Stimulated activated CD4-positive, alpha-beta T cell treated with anti-CD3 and anti-CD28 coated beads, Interleukin-2, amount 100 ng/mL, for 48 hours (primary cell): Measurements from ENCODE around the gene MYO5B.
A peak's percentile ranks its signal among the peaks of the same experiment; 100 is the strongest.

Source experiments
- DNase-seq, 2 donors: peaks; one replicate each; pipeline ENCODE4 v3.0.0-alpha.2; 2020

MYO5B gene

DNA sequence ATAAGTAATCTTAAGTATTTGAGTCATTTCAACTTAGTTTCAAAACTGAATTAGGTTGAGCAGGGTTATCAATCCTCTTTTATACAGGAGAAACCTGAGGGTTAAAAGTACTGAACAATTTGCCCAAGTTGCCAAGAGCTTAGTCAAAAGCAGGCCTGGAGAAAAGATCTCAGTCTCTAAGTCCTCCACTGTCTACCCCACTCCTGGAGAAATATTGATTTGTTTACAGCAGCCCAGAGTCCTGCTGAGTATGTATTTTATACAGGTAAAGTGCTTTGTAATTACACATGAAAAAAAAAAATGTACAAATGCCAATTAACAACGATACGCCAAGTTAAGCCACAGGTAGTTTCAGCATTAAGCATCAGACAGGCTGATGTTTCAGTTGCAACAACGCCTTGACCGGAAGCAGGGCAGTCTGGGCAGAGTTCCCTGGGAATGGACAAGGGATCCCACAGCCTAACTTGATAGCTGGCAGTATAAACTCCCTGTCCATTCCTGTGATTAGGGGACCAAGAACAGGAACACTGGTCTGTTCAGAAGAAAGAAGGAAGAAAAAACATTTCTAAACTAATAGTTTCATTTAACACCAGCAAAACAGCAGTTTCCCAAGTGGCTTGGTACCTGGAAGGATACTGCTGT lies 132.9 kb downstream of the MYO5B start:
- no peak for DNase-seq

DNA sequence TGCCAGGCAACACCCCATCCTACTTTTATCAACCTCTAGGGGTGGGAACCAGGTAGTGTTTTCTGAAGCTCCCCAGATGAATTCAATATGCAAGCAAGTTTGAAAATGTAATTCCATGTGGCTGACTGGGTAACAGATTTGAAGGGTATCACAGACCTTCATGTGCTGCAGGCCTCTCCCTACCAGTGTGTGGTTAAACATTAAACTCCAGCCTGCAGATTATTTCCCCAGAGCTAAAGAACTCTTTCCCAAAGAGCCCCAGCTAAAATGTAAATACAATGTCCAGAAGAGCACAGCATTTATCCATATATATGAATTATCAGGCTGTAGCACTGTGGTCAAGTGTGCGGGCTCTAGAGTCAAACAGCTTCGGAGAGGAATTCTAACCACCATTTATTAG lies 134.1 kb downstream of the MYO5B start:
- DNase-seq, result no peak

DNA sequence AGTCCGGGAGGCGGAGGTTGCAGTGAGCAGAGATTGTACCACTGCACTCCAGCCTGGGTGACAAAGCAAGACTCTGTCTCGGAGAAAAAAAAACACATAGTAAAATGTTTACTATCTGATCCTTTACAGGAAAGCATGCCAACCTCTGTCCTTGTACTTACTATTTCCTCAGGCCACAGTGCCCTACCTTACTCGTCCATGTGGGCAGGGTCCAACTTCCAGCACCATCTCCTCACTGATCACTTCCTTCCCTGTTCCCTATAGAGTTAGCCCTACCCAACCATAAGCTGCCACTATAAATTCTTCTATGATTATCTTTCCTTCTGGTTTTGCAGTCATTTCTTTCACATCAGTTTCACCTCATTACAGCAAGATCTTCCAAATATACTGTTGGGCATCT lies 136.2 kb downstream of the MYO5B start:
- no peak for DNase-seq

DNA sequence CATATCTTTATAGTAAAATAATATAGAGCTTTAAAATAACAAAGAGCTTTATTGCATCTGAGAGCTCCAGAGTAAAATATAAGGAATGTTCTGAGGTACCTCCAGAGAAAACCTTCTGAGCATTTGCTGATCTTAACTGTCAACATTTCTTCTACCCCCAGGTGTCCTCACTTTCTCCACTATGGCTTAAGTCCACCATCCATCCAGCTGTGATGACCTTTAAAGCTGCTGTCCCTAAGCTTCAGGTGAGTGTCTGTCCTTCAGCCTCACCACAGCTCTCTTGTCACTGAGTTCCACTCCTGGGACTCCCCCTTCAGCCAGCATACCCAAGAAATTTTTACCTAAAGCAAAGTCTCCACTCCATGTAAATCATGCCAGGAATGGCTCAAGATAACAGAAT lies 137.9 kb downstream of the MYO5B start:
- no peak for DNase-seq

DNA sequence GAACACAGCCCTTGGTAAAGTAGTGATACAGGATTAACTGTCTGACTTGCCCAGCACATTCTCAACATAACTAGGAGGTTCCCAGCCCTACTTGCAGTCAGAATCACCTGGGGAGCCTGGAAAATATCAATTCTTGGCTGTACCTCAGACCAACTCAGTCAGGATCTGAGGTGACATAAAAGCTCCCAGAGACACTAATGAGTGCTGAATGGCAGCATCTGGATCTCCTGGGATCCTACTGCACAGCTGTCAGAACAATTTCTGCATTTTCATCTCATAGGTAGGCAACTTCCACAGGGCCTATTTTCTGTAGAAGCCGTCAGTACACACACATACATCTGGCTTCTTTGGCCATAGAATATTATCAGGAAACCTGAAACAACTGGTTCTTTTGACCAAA lies 138.8 kb downstream of the MYO5B start:
- DNase-seq, result no peak

DNA sequence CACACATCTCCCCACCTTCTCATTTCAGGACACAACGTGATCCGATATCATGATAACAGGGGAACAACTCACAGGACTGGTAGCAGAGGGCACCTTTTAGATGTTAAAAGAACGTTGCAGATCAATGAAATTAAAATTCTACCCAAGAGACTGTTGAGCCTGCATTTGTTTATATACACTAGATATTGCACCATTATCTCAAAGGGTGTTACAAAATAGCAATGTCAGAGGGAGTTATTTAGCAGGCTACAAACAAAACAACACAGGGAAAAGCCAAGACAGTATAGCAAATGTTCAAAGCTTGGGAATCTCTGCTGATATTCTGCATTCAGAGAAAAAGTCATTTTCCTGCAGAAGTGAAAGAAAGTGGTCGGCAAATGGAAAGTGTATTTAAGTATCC lies 139.5 kb downstream of the MYO5B start:
- DNase-seq, result no peak

DNA sequence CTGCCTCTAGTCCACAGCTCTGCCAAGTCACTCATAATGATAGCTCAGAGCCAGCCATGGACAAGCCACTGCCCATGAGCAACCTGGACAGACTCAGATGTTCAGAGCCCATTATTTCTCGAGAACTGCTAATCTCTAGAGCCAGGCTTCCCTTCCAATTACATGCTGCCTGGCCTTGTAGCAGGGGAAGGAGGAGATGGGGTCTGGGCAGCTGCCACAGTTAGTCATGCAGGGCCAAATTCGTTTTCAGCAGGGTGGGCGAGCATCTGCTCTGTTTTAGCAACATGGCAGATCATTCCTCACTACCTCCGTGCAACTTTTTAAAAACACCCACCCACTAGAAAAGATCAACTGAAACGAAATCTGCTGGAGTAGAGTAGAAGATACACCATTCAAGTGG lies 141.8 kb downstream of the MYO5B start:
- DNase-seq, result no peak

DNA sequence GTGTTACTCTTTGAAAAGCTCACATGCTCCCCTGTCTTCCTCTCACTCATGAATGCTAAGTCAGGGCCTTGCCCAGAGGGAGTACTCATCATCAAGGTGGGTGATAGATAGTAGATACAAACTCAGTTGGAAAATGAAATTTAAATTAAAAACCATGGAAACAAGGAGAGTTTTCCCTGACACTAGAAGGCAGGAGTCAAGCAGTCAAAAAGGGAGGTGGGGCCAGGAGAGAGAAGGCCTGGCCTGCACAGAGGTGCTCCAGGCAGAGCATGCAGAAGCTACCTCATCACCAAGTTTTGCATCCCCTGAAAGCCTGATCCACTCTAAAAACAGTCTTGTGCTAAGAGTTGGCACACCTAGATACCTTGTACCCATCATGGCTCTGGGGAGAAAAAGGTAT lies 143.7 kb downstream of the MYO5B start:
- DNase-seq, result no peak

DNA sequence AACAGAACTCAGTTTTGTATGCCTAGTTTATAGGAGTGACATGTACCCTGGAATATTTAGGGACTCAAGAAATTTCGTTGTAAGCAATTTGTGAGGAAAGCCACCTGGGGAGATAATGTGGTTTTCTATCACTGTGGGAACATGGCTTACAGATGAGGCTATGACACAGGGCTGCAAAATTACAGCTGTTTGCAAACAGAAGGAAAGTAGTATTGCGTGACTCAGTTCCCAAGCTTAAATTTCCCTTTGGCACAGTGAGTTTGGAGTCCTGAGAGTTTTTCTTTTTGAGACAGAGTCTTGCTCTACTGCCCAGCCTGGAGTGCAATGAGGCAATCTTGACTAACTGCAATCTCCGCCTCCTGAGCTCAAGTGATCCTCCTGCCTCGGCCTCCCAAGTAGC lies 149.8 kb downstream of the MYO5B start:
- DNase-seq, result no peak

DNA sequence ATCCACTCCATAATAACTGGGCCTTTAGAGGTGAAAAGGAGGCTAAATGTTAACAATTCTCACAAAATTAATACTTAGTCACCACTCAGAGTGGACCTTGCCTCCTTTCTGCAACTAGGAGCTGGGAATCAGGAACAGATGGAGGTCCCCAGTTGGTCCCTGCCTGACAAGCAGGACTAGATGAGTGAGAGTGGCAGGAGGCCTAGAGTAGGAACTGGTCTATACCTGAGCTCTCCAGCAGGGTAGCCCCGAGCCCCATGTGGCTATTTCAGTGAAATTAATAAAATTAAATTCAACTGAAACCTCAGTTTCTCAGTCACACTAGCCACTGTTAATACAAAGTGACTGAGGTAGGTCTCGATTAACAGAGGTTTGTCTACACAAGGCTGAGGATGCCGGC lies 150.5 kb downstream of the MYO5B start:
- no peak for DNase-seq

DNA sequence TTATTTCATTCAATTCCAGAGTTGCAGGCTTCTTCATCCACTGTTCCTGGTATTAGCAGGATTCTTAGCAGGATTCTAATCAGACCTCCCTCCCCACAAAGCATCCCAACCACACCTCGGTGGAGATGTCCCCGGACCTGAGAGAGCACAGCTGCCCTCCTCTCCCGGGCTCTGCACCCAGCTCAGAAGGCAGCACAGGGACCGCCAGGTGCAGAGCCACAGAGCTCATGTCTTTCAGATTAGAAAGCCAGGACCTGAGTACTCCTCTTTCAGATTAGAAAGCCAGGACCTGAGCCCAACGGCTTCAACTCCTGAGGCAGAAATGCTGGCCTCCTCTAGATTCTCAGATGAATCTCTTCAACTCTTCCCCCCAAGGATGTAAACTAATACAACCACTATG lies 152.3 kb downstream of the MYO5B start:
- no peak for DNase-seq

DNA sequence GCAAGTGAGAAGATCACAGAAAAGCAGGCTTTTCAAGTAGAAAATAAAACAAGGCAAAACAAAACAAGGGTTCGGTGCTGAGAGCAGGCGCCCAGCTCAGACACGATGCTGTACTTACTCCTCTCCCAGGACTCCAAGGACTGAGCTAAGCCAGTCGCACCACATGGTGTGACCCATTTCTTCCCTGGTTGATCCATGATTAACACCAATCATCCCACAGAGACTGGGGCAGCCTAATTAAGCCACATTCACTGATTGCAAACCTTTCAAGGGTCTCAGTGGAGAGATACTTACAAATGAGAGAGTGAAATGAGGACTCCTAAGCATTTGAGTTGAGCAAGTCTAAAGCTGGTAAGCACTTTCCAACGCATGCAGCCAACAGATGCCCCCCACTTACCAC lies 155.2 kb downstream of the MYO5B start:
- no peak for DNase-seq

DNA sequence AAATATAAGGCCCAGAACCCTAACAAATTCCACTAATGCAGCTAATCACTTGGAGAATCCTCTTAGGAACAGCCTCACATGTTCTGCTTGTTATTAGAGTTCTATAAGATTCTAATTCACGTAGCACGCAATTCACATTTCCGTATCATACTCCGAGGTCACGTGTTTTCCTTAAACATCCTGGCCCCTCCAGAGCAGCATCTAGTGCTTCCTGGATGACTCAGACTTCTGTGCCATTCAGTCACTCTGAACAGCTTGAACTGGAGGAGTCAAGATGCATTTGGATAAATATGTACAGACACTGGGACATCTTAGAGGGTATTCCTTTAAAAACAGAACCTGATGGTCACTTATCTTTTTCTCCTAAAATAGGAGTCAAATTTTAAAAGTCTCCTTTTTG lies 156.5 kb downstream of the MYO5B start:
- no peak for DNase-seq

DNA sequence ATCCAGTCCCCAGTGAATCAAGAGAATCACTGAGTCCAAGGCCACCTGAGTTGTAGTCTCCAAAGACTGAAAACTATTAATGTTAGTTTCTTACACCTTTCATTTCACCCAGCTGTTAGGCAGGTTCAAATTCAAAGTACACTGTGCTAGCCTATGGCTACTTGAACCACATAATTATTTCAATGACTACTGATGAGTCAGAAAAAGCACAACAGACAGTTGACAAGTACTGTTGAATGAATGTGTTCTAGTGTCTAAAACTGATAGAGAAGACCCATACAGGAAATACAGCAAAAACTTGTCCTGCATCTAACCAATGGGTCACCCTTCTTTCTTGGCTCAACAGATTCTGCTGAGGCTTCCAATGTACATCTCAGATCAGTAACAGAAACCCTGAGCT lies 160.9 kb downstream of the MYO5B start:
- DNase-seq, result no peak

DNA sequence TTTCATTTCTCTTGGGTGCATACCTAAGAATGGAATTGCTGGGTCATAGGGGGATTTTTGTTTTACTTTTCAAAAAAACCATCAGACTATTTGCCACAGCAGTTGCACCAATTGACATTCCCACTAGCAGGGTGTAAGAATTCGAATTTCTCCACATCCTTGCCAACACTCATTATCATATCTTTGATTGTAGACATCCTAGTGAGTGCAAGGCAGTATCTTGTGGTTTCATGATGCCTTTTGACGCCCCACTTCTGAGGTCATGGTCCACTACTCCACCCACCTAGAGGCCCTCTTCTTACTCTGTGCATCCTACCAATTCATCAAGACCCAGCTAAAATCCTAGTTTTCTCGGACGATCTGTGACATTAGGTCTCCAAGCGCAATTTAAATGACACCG lies 161.9 kb downstream of the MYO5B start:
- DNase-seq, result no peak

DNA sequence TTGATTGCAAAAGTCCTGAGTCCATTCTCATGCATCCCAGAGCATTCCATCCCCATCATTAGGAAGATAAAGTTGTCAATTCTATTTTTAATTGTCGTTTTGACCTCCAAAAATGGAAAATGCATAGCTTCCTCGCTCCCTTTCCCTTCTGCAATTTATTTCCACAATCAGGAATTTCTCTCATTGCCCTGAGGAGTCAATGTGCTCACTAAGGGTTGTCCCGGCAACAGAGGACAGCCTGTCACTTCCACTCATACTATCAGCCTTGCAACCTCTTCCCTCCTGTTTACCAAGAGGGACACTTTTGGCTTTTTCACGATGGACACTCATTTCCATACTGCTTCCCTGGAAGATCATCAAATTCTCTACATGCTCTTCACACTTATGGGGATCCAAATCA lies 164.8 kb downstream of the MYO5B start:
- DNase-seq, result no peak

DNA sequence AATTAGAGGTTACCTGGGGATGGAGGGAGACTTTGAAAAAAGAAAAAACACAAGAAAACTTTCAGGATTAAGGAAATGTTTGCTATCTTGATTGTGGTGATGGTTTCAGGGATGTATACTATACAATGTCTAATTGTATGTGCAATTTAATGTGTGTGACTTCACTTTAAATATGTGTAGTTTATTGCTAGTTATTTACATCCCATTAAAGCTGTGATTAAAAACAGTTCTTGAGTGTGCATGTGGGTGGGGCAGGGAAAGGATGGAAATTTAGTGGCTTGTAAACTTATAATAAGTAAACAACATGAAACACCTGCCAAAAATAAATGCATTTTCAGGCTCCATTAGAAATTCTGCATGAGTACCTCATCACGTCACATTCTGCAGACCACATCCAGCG lies 167.0 kb downstream of the MYO5B start:
- no peak for DNase-seq

DNA sequence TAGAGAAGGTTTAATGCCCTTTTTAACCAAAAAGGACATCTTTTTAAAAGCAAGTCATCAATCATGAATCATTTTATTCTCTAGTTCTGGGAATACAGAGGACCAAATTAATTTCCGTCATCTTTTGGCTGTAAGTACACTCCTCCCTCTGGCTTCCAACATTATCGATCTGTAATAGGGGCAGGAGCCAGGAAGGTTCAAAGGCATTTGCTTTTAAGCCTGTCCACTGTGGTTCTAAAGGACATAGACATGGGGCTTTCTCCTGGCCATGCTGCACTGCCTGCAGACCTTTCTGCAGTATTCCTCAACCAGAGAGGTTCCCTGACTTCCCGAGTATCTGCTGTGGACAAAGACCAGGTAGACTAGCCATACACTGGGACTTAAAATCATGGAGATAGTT lies 170.5 kb downstream of the MYO5B start:
- DNase-seq, result no peak

DNA sequence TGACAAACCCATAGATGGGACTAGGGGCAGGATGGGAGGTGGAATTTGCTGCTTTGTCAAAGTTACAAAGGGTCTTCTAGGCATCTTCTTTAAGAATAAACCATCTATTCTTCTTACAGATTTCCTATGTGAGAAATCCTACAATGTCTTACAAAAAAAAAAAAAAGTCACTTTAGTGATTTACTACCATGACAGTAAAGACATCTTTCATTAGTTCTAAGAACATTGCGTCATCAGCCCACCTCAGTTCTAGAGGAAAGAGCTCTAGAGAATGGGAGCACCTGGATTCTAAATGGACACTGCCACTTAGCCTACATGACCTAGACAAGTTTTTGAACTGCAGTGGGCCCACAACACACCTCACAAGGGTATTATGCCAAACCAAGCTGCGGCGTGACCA lies 172.0 kb downstream of the MYO5B start:
- DNase-seq, result no peak

DNA sequence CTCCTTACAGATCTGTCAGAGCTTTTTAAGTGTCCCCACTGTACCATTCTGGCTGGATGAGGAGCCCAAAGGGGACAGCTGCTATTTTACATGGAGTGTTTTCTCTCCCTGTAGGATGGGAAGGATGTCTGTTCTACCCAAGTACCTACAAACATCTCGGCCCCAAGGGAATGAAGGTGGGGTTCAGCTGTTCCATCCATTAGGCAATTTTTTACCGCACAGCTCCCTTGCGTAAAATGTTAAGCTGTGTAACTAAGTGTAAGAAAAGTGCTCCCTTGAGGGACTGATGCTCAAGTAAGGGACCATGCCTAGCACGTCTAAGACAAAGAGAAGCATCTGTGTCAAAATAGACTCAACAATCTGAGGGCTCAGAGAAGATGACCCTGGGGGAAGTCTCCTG lies 180.3 kb downstream of the MYO5B start:
- no peak for DNase-seq

DNA sequence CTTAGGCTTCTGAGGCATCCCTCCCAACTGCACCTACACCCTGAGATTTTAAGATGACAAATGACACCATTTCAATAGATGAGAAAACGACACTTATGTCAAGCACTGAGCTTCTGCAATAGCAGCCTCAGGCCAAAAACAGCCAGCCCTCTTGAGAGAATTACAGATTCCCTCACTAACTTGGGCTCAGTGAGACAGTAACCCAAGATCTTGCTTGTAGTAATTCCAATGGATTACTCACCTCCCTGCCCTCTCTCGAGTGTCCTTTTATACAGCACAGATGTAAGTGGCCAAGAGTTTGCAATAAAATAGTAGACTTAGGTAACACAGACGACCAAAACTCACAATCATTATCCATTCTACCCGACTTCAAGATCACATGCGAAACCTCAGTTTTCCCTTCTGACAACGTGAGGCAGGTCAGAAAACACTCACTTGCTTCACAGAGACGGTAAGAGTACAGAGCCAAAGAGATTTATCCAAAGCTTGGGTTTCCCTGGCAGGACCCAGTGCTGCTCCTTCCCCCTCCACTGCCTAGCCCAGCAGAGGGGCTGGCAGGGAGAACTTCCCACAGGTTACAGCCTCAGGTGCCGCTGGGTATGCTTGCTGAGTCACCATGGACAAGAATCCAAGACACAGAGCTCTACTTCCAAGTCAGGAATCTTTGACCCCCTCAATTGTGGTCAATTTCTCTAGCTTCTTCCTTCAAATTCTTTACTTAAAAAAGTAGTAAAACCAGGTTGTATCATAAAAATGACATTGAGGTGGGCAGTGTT lies 181.4 kb downstream of the MYO5B start:
- no peak for DNase-seq

DNA sequence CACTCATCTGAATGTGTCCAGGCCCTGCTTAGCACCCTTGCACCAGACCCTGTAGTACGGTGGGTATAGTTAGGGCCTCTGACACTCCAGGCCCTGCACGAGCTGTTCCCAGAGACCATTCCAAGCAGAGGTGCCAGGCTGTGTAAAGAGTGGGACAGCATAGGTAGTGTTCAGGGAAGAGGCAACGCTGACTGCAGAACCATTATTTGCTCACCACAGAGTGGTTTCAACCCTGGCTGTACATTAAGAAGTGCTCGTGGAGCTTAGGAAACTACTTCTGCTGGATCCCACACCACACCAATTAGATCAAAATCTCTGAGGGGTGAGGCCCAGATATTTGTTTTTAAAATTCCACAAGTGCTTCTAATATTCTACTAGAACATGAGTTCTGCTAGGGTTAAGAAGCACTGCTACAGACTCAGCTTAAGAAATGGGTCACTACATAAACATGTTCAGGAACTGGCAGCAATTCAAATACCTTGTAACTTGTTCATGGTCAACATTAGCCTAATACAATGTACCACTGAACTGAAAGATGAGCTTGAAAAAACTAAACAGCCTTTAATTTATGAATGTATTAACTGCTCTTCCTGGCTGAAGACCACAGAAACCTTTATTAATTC lies 183.0 kb downstream of the MYO5B start:
- no peak for DNase-seq

DNA sequence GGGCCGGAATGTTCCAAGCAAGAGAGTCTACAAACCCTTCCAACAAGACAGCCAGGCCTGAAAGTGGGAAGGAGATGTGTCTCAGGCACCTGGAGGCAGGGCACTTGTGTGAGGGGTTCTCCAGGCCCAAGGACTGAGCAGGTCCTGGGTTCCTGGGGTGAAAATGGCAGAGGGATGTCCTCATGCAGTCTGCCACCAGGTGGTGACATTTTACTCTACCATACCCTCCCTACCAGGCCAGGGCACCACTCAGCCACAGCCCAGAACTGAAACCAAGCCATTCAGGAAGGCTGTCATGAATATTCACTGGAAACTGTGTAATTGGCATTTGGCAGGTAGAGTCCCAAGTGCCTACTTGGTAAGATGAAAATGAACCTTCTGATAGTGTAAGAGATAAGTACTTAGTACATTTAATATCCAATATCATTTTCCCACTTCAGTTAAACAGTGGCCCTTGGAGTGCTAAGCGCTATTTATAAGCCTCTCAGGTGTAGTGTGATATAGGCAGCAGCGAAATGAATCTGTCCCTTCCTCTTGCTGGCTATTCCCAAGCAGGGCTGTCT lies 185.1 kb downstream of the MYO5B start:
- peak; percentile 7 to 19 for DNase-seq

DNA sequence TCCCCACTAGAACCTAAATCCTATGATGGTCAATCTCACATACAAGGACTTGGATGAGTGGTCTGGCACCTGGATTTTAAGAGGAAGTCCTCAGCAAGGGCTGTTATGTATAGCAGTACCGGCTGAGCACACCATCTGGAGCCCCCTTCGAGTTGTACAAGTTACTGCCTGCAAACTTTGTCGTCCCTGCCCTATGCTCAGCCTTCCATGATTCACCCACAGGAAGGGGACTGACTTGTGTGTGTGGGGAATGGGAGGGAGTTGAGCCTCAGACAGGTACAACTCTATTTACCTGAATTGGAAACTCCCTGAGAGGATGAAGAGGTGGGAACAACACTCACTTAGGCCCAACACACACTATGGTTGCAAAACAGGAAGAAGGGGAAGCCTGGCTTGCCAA lies 186.6 kb downstream of the MYO5B start:
- no peak for DNase-seq
